Activated T-cell treated with anti-CD3 and anti-CD28 coated beads for 48 hours (primary cell): Measurements from ENCODE around the gene SSH3.
"Not testable (repeated sequence)": the region's sequence is repeated elsewhere in the genome, so short reads cannot be mapped to it uniquely, and the experiment has no call there.

Experiments
- DNase-seq: peaks from one replicate; pipeline ENCODE4 v3.0.0-alpha.2; 2020; ENCODE audit warnings: low read depth

Gene SSH3

GRCh38 chr11:67303132-67303834 lies at the start of gene SSH3:
Gene SSH3, plus strand, starts transcription at chr11:67303530. Its CDS starts 96 bp downstream, at chr11:67303626.
- DNase-seq = peak; percentile 46

GRCh38 chr11:67253872-67254624 lies 49.3 kb upstream of the SSH3 start:
- no peak for DNase-seq

GRCh38 chr11:67254798-67255197 lies 48.5 kb upstream of the SSH3 start:
- no peak for DNase-seq

GRCh38 chr11:67255353-67255752 lies 48.0 kb upstream of the SSH3 start:
- DNase-seq = no peak

- no peak for DNase-seq
Measured at GRCh38 chr11:67255864-67256263, 47.5 kb upstream of the SSH3 start.

GRCh38 chr11:67256477-67257135 lies 46.7 kb upstream of the SSH3 start:
- DNase-seq = no peak

- no peak for DNase-seq
Measured at GRCh38 chr11:67260406-67260805, 42.9 kb upstream of the SSH3 start.

- DNase-seq = not testable (repeated sequence)
Measured at GRCh38 chr11:67260885-67261639, 42.3 kb upstream of the SSH3 start.

GRCh38 chr11:67261640-67261945 lies 41.7 kb upstream of the SSH3 start:
- DNase-seq = no peak

- DNase-seq = no peak
Measured at GRCh38 chr11:67261946-67262681, 41.2 kb upstream of the SSH3 start.

GRCh38 chr11:67262731-67263675 lies 40.3 kb upstream of the SSH3 start:
- peak; percentile 68 for DNase-seq

- DNase-seq = no peak
Measured at GRCh38 chr11:67264260-67264659, 39.1 kb upstream of the SSH3 start.

GRCh38 chr11:67264877-67265632 lies 38.3 kb upstream of the SSH3 start:
- DNase-seq = no peak

- peak; percentile 81 for DNase-seq
Measured at GRCh38 chr11:67265633-67266448, 37.5 kb upstream of the SSH3 start.

- no peak for DNase-seq
Measured at GRCh38 chr11:67266449-67267187, 36.7 kb upstream of the SSH3 start, which contains the start of gene GRK2. Gene GRK2, plus strand, starts transcription at chr11:67266473. Its CDS starts 227 bp downstream, at chr11:67266700.

GRCh38 chr11:67267188-67268080 lies 35.9 kb upstream of the SSH3 start:
- DNase-seq = no peak
